WERI-Rb-1 (cell line): Measurements from ENCODE around the gene DNAJC1.

ENCODE experiments used
- DNase-seq: peaks from one replicate; pipeline ENCODE4 v3.0.0-alpha.2; 2020
- H3K27ac ChIP-seq: fragments of 250-450 bp; sonication (Bioruptor Pico); 2 replicates; pipeline ENCODE4 v1.5.1; 2020; ENCODE audit warnings: mild to moderate bottlenecking, moderate library complexity
- H3K27me3 ChIP-seq: fragments of 250-450 bp; sonication (Bioruptor Pico); 2 replicates; pipeline ENCODE4 v1.5.1; 2021; ENCODE audit warnings: mild to moderate bottlenecking, low read depth, moderate library complexity; ENCODE audit not compliant: insufficient read depth, severe bottlenecking
- H3K36me3 ChIP-seq: fragments of 250-450 bp; sonication (Bioruptor Pico); 2 replicates; pipeline ENCODE4 v1.5.1; 2020; ENCODE audit warnings: mild to moderate bottlenecking, moderate library complexity
- H3K4me3 ChIP-seq: 2 replicates; pipeline ENCODE4 v1.5.1; 2011; ENCODE audit warnings: low read depth, mild to moderate bottlenecking, control low read depth, low read length
- H3K9me3 ChIP-seq: fragments of 250-450 bp; sonication (Bioruptor Pico); 2 replicates; pipeline ENCODE4 v1.5.1; 2021; ENCODE audit warnings: mild to moderate bottlenecking, moderate library complexity; ENCODE audit not compliant: severe bottlenecking
- TF ChIP-seq, protein P1 (sequence below): IDR thresholded peaks from 2 replicates; pipeline ENCODE4 v1.5.1; 2011; ENCODE audit warnings: low read depth, mild to moderate bottlenecking, control low read depth, inconsistent platforms, low read length

The DNAJC1 gene

DNA sequence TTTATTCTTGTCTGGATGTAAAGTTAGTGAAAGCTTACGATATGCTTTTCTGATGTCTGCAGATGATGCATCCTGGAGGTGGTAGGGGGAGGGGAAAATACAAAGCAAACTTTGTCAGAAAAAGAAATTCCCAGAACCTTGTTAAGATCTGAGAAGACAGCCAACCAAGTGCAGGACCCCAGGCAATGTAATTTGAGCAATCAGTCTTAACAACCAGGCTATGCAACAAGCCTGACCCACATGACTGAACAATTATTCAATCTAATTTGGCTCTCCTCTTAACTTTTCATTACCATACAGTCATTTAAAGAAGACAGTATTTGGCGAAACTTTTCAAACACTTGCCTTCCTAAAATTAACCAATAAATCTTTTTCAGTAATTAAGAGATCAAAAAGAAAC lies 74.5 kb downstream of the DNAJC1 start:
- Histone ChIP-seq H3K36me3 (no peaks in the 10 kb centered on the region), H3K4me3 (no peak overlapping the region), H3K27ac (no peak overlapping the region), H3K9me3 (no peaks in the 10 kb centered on the region), H3K27me3 (no peaks in the 10 kb centered on the region)
- TF ChIP-seq, protein P1, sequence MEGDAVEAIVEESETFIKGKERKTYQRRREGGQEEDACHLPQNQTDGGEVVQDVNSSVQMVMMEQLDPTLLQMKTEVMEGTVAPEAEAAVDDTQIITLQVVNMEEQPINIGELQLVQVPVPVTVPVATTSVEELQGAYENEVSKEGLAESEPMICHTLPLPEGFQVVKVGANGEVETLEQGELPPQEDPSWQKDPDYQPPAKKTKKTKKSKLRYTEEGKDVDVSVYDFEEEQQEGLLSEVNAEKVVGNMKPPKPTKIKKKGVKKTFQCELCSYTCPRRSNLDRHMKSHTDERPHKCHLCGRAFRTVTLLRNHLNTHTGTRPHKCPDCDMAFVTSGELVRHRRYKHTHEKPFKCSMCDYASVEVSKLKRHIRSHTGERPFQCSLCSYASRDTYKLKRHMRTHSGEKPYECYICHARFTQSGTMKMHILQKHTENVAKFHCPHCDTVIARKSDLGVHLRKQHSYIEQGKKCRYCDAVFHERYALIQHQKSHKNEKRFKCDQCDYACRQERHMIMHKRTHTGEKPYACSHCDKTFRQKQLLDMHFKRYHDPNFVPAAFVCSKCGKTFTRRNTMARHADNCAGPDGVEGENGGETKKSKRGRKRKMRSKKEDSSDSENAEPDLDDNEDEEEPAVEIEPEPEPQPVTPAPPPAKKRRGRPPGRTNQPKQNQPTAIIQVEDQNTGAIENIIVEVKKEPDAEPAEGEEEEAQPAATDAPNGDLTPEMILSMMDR, result no peak
- no peak for DNase-seq

DNA sequence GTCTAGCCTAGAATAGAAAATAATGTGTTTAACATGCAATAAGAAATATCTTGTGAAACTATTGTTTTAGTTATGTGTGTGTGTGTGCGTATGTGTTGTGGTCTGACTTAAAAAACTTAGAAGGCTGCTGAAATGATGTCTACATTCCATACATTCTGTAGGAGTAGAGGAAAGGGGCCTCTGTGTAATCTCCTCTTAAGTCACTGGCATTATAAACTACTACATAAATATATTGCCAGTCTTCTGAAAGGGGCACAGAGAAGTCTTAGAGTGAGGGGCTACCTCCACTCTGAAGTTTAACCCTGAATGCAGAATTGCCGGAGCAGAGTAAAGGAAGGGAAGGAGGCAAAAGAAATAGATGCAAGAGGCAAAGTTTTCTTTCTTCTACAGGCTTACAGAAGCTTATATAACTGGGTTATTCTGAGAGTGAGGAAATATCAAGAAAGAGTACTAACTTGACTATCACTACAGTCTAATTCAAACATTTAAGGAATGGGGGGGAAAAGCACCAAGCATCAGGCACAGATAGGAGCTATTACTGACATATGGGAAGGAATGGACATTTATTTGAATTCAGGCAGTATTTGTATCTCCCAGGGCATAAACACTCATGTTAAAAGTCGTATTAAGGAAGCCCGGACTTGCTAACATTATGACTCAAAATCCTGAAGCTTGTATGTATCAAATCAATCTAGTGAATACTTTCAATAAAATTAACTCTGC lies 75.7 kb downstream of the DNAJC1 start:
- no peak overlapping the region for H3K4me3 ChIP-seq
- H3K27ac ChIP-seq, result no peak overlapping the region
- no peaks in the 10 kb centered on the region for H3K9me3 ChIP-seq
- DNase-seq, result no peak
- TF ChIP-seq, protein P1, result no peak
- no peaks in the 10 kb centered on the region for H3K36me3 ChIP-seq
- H3K27me3 ChIP-seq, result no peaks in the 10 kb centered on the region

DNA sequence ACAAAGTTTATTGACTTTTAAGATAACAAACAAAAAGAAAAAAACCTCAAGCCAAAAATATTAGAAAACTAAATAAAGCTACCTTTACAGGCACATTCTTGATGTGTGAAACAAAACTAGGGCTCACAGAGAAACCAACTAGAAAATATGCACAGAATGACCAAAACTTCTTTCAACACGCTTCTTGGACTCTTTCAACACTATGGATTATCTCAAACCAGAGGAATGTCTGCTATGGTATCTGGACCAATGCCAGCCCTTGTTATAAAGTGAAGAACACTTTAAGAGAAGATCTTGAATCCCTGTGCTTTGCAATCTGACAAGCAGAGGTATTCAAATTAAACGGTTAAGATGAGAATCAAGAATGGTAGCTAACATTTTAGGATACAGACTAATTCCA lies 76.6 kb downstream of the DNAJC1 start:
- H3K9me3 ChIP-seq, result no peaks in the 10 kb centered on the region
- TF ChIP-seq, protein P1, result no peak
- no peak overlapping the region for H3K27ac ChIP-seq
- DNase-seq, result no peak
- H3K36me3 ChIP-seq, result no peaks in the 10 kb centered on the region
- H3K27me3 ChIP-seq, result no peaks in the 10 kb centered on the region
- no peak overlapping the region for H3K4me3 ChIP-seq

DNA sequence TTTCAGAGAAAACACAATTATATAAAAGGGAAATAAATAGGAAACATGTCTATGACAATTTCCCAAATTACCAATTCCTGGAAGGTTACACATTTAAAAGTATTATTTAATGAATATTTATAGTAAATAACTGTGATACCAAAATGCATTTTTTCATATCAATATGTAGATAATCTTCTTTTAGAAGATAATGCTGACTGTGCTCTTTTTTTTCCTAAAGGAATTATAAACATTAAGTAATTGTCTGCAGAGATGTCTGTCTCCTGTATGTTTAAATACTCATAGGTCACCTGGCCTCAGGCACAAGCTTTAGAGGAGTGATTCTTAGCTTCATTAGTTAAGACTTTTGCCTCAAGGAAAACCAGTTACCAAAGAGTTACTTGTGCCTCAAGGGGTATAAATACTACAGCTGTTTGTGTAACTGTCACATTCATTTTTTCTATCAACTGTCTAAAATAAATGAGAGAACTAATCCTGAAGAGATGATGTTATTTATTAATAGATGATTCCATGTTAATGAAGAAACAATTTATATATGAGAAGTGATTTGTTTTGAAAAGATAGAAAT lies 77.1 kb downstream of the DNAJC1 start:
- Histone ChIP-seq H3K27me3 (no peaks in the 10 kb centered on the region), H3K9me3 (no peaks in the 10 kb centered on the region), H3K27ac (no peak overlapping the region), H3K4me3 (no peak overlapping the region), H3K36me3 (no peaks in the 10 kb centered on the region)
- TF ChIP-seq, protein P1, result no peak
- no peak for DNase-seq

DNA sequence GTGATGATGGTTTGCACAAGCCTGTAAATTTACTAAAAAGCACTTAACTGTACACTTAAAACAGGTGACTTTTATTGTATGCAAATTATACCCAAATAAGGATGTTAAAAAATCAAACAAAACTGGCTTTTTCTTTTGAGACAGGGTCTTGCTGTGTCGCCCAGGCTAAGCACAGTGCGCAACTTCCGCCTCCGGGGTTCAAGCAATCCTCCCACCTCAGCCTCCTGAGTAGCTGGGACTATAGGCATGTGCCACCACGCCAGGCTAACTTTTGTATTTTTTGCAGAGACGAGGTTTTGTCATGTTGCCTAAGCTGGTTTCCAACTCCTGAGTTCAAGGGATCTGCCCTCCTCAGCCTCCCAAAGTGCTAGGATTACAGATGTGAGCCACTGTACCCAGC lies 77.7 kb downstream of the DNAJC1 start:
- no peaks in the 10 kb centered on the region for H3K27me3 ChIP-seq
- TF ChIP-seq, protein P1, result no peak
- H3K27ac ChIP-seq, result no peak overlapping the region

More for the DNA sequence above, 77.7 kb downstream of the DNAJC1 start:
- Histone ChIP-seq H3K9me3 (no peaks in the 10 kb centered on the region), H3K4me3 (no peak overlapping the region), H3K36me3 (no peaks in the 10 kb centered on the region)
- DNase-seq, result no peak
